Vagina (tissue), 2 donors: ENCODE data around the gene ARHGEF28. TPM values are rescaled to one million over a fixed set of nuclear protein-coding genes. Genes with fewer than 3 reads are reported as not detected.

Experiments
- DNase-seq, 2 donors: peaks; one replicate each; pipeline ENCODE4 v3.0.0-alpha.2; 2017; ENCODE audit errors: extremely low spot score in 2 of 2
- H3K27ac ChIP-seq: fragments of 200-600 bp; sonication (generic); one replicate; pipeline ENCODE4 v1.5.1; 2019
- H3K27me3 ChIP-seq: fragments of 200-600 bp; sonication (generic); one replicate; pipeline ENCODE4 v1.5.1; 2019
- H3K36me3 ChIP-seq, 2 donors: fragments of 200-600 bp; sonication (generic); one replicate each; pipeline ENCODE4 v1.5.1; 2017 to 2019
- H3K4me1 ChIP-seq: fragments of 200-600 bp; sonication (generic); one replicate; pipeline ENCODE4 v1.5.1; 2019
- H3K4me3 ChIP-seq, 2 donors: fragments of 200-600 bp; sonication (generic); 1 replicate in 1 of 2; 2 replicates in 1 of 2; pipeline ENCODE4 v1.5.1; 2016 to 2019
- H3K9me3 ChIP-seq: fragments of 200-600 bp; sonication (generic); one replicate; pipeline ENCODE4 v1.5.1; 2019
- CTCF ChIP-seq, 3 experiments: fragments of 450-650 bp in 2 of 3; fragments of 200-600 bp in 1 of 3; sonication (generic) in 1 of 3; IDR thresholded peaks; one replicate each; pipeline ENCODE4 v1.5.1; 2017 to 2019; ENCODE audit warnings: antibody characterized with exemption in 3 of 3, mild to moderate bottlenecking in 2 of 3, moderate library complexity in 2 of 3
- POLR2A ChIP-seq, 2 donors: fragments of 450-650 bp; IDR thresholded peaks; one replicate each; pipeline ENCODE4 v1.6.1; 2017; ENCODE audit warnings: antibody characterized with exemption in 2 of 2, mild to moderate bottlenecking in 2 of 2, moderate library complexity in 2 of 2
- POLR2AphosphoS5 ChIP-seq, 2 donors: sonication (generic); formaldehyde crosslinking; IDR thresholded peaks; one replicate each; pipeline ENCODE4 v1.9.0; 2017; ENCODE audit warnings: antibody characterized with exemption in 2 of 2, mild to moderate bottlenecking in 2 of 2, low read depth in 1 of 2; ENCODE audit not compliant: insufficient read depth in 1 of 2
- intact Hi-C: fragments of 100-400 bp; cut with DNase I; formaldehyde crosslinking; loops from one replicate; pipeline ENCODE4 v1.15.1; 2023
- total RNA-seq: library from RNA; depleted of rRNA; stranded (reverse); fragments of >200 nt; gene quantifications from one replicate; pipeline ENCODE4 v1.2.3, GENCODE V29; 2016

Gene ARHGEF28
- total RNA-seq, 1 donor from 2014 or later = 41.0 TPM

GRCh38 chr5:73786043-73786831 is 160.2 kb downstream of the ARHGEF28 start:
- Histone ChIP-seq H3K9me3 (no peaks in the 10 kb centered on the region), H3K36me3 (no peaks in the 10 kb centered on the region), H3K4me3 (no peak overlapping the region), H3K27me3 (no peaks in the 10 kb centered on the region), H3K4me1 (no peaks in the 10 kb centered on the region), H3K27ac (no peak overlapping the region)
- intact Hi-C loops = no loop called here
- no peak for DNase-seq
- TF ChIP-seq POLR2A (IDR thresholded peaks at IDR 0.05) (no peak), POLR2AphosphoS5 (IDR thresholded peaks at IDR 0.05; ENCODE audit: insufficient read depth in 1 of 2, low read depth in 1 of 2) (peak in 1 of 2 donors; percentile 47)

GRCh38 chr5:73789851-73790281 is 163.9 kb downstream of the ARHGEF28 start:
- Histone ChIP-seq H3K36me3 (no peaks in the 10 kb centered on the region), H3K27ac (no peak overlapping the region), H3K4me3 (no peak overlapping the region), H3K27me3 (no peaks in the 10 kb centered on the region), H3K4me1 (no peaks in the 10 kb centered on the region), H3K9me3 (no peaks in the 10 kb centered on the region)
- intact Hi-C loops = loop anchor here (2.0 kb wide), 1 partner anchor 199 kb away; no protein-coding TSS in a partner anchor
- DNase-seq = no peak
- no peak for TF ChIP-seq CTCF (IDR thresholded peaks at IDR 0.05)
- no peak for TF ChIP-seq POLR2AphosphoS5 (IDR thresholded peaks at IDR 0.05; ENCODE audit: insufficient read depth in 1 of 2, low read depth in 1 of 2)
- no peak for TF ChIP-seq POLR2A (IDR thresholded peaks at IDR 0.05)

GRCh38 chr5:73791389-73791788 is 165.4 kb downstream of the ARHGEF28 start:
- Histone ChIP-seq H3K4me1 (peaks cover 8% of the 10 kb centered on the region), H3K27me3 (no peaks in the 10 kb centered on the region), H3K4me3 (no peak overlapping the region), H3K36me3 (no peaks in the 10 kb centered on the region), H3K9me3 (no peaks in the 10 kb centered on the region), H3K27ac (no peak overlapping the region)
- TF ChIP-seq POLR2AphosphoS5 (IDR thresholded peaks at IDR 0.05; ENCODE audit: insufficient read depth in 1 of 2, low read depth in 1 of 2) (no peak), CTCF (IDR thresholded peaks at IDR 0.05) (no peak), POLR2A (IDR thresholded peaks at IDR 0.05) (no peak)
- intact Hi-C loops = loop anchor here (2.0 kb wide), 1 partner anchor 201 kb away; no protein-coding TSS in a partner anchor
- DNase-seq = no peak

GRCh38 chr5:73792687-73793320 is 166.8 kb downstream of the ARHGEF28 start:
- DNase-seq = no peak
- intact Hi-C loops = no loop called here
- Histone ChIP-seq H3K36me3 (no peaks in the 10 kb centered on the region), H3K27me3 (no peaks in the 10 kb centered on the region), H3K4me3 (no peak overlapping the region), H3K4me1 (peaks cover 21% of the 10 kb centered on the region), H3K27ac (no peak overlapping the region), H3K9me3 (no peaks in the 10 kb centered on the region)
- TF ChIP-seq POLR2A (IDR thresholded peaks at IDR 0.05) (no peak), POLR2AphosphoS5 (IDR thresholded peaks at IDR 0.05; ENCODE audit: insufficient read depth in 1 of 2, low read depth in 1 of 2) (peak in 1 of 2 donors; percentile 42), CTCF (IDR thresholded peaks at IDR 0.05) (peak; percentile 84 to 94 (median 92))

GRCh38 chr5:73793911-73794310 is 167.9 kb downstream of the ARHGEF28 start:
- no peak for DNase-seq
- H3K27me3 ChIP-seq = no peaks in the 10 kb centered on the region
- no peaks in the 10 kb centered on the region for H3K36me3 ChIP-seq
- intact Hi-C loops = no loop called here
- no peak overlapping the region for H3K4me3 ChIP-seq
- TF ChIP-seq CTCF (IDR thresholded peaks at IDR 0.05) (no peak), POLR2A (IDR thresholded peaks at IDR 0.05) (no peak), POLR2AphosphoS5 (IDR thresholded peaks at IDR 0.05; ENCODE audit: insufficient read depth in 1 of 2, low read depth in 1 of 2) (no peak)
- H3K9me3 ChIP-seq = no peaks in the 10 kb centered on the region
- H3K27ac ChIP-seq = no peak overlapping the region
- H3K4me1 ChIP-seq = peaks cover 21% of the 10 kb centered on the region
